Tibial nerve (tissue), 3 donors: ENCODE measurements around the gene IFITM5.

ENCODE experiments used
- POLR2A ChIP-seq, 2 donors: fragments of 450-650 bp; IDR thresholded peaks; one replicate each; pipeline ENCODE4 v1.6.1; 2017; ENCODE audit warnings: antibody characterized with exemption in 2 of 2, mild to moderate bottlenecking in 2 of 2, moderate library complexity in 2 of 2
- TF ChIP-seq, protein P1 (sequence below), 5 experiments: fragments of 200-600 bp in 3 of 5; fragments of 450-650 bp in 2 of 5; sonication (generic) in 3 of 5; IDR thresholded peaks; one replicate each; pipeline ENCODE4 v1.5.1; 2016 to 2019; ENCODE audit warnings: antibody characterized with exemption in 5 of 5, mild to moderate bottlenecking in 3 of 5, moderate library complexity in 2 of 5

DNA sequence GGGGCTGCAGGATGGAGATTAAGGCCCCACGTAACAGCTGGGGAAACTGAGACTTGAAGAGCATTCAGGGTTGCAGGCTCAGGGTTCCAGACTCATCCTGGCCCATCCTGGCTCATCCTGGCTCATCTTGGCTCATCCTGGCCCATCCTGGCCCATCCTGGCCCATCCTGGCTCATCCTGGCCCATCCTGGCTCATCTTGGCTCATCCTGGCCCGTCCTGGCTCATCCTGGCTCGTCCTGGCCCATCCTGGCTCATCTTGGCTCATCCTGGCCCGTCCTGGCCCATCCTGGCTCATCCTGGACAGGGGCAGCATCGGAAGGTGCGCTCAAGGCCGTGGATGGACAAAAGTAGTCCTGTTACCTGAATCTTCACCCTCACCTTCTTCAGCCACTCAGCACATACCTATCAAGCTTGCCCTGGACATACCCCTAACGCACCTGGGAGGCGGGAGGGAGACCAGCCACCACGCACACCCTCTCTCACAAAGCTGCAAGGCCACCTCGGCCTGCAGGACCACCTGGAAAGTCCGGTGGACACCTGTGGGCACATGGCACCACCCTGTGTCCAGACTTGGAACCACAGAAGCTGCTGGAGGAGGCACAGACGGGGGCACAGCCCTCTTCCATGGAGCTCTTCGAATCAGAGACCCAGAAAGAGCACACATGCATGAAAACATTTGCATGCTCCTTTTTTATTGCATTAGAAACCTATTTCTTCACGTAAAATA lies 41.4 kb downstream of the IFITM5 start:
- TF ChIP-seq POLR2A (IDR thresholded peaks at IDR 0.05), result no peak
- TF ChIP-seq, protein P1, sequence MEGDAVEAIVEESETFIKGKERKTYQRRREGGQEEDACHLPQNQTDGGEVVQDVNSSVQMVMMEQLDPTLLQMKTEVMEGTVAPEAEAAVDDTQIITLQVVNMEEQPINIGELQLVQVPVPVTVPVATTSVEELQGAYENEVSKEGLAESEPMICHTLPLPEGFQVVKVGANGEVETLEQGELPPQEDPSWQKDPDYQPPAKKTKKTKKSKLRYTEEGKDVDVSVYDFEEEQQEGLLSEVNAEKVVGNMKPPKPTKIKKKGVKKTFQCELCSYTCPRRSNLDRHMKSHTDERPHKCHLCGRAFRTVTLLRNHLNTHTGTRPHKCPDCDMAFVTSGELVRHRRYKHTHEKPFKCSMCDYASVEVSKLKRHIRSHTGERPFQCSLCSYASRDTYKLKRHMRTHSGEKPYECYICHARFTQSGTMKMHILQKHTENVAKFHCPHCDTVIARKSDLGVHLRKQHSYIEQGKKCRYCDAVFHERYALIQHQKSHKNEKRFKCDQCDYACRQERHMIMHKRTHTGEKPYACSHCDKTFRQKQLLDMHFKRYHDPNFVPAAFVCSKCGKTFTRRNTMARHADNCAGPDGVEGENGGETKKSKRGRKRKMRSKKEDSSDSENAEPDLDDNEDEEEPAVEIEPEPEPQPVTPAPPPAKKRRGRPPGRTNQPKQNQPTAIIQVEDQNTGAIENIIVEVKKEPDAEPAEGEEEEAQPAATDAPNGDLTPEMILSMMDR (IDR thresholded peaks at IDR 0.05), result no peak
